Thyroid gland (tissue), 4 donors: ENCODE results near the gene RAD21L1.
"Not testable (repeated sequence)": the region's sequence is repeated elsewhere in the genome, so short reads cannot be mapped to it uniquely, and the experiment has no call there.

Experiments used
- POLR2A ChIP-seq, 2 donors: fragments of 450-650 bp; IDR thresholded peaks; one replicate each; pipeline ENCODE4 v1.6.1; 2017; ENCODE audit warnings: antibody characterized with exemption in 2 of 2, mild to moderate bottlenecking in 2 of 2, moderate library complexity in 1 of 2
- TF ChIP-seq, protein P1 (sequence below), 6 experiments: fragments of 200-600 bp in 3 of 6; fragments of 450-650 bp in 3 of 6; sonication (generic) in 3 of 6; IDR thresholded peaks; one replicate each; pipeline ENCODE4 v1.5.1; 2016 to 2019; ENCODE audit warnings: antibody characterized with exemption in 6 of 6, mild to moderate bottlenecking in 2 of 6, inconsistent platforms in 1 of 6, moderate library complexity in 1 of 6

DNA sequence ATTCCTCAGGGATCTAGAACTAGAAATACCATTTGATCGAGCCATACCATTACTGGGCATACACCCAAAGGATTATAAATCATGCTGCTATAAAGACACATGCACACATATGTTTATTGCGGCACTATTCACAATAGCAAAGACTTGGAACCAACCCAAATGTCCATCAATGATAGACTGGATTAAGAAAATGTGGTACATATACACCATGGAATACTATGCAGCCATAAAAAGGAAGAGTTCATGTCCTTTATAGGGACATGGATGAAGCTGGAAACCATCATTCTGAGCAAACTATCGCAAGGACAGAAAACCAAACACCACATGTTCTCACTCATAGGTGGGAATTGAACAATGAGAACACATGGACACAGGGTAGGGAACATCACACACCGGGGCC lies 3.1 kb upstream of the RAD21L1 start:
- TF ChIP-seq, protein P1, sequence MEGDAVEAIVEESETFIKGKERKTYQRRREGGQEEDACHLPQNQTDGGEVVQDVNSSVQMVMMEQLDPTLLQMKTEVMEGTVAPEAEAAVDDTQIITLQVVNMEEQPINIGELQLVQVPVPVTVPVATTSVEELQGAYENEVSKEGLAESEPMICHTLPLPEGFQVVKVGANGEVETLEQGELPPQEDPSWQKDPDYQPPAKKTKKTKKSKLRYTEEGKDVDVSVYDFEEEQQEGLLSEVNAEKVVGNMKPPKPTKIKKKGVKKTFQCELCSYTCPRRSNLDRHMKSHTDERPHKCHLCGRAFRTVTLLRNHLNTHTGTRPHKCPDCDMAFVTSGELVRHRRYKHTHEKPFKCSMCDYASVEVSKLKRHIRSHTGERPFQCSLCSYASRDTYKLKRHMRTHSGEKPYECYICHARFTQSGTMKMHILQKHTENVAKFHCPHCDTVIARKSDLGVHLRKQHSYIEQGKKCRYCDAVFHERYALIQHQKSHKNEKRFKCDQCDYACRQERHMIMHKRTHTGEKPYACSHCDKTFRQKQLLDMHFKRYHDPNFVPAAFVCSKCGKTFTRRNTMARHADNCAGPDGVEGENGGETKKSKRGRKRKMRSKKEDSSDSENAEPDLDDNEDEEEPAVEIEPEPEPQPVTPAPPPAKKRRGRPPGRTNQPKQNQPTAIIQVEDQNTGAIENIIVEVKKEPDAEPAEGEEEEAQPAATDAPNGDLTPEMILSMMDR (IDR thresholded peaks at IDR 0.05): not testable (repeated sequence)
- TF ChIP-seq POLR2A (IDR thresholded peaks at IDR 0.05): not testable (repeated sequence)
